Vagina (tissue), 2 donors: ENCODE data around the gene SLC9A9. TPM values are rescaled to one million over a fixed set of nuclear protein-coding genes. Genes with fewer than 3 reads are reported as not detected.

ENCODE experiments used
- DNase-seq, 2 donors: peaks; one replicate each; pipeline ENCODE4 v3.0.0-alpha.2; 2017; ENCODE audit errors: extremely low spot score in 2 of 2
- H3K27ac ChIP-seq: fragments of 200-600 bp; sonication (generic); one replicate; pipeline ENCODE4 v1.5.1; 2019
- H3K27me3 ChIP-seq: fragments of 200-600 bp; sonication (generic); one replicate; pipeline ENCODE4 v1.5.1; 2019
- H3K36me3 ChIP-seq, 2 donors: fragments of 200-600 bp; sonication (generic); one replicate each; pipeline ENCODE4 v1.5.1; 2017 to 2019
- H3K4me1 ChIP-seq: fragments of 200-600 bp; sonication (generic); one replicate; pipeline ENCODE4 v1.5.1; 2019
- H3K4me3 ChIP-seq, 2 donors: fragments of 200-600 bp; sonication (generic); 1 replicate in 1 of 2; 2 replicates in 1 of 2; pipeline ENCODE4 v1.5.1; 2016 to 2019
- H3K9me3 ChIP-seq: fragments of 200-600 bp; sonication (generic); one replicate; pipeline ENCODE4 v1.5.1; 2019
- CTCF ChIP-seq, 3 experiments: fragments of 450-650 bp in 2 of 3; fragments of 200-600 bp in 1 of 3; sonication (generic) in 1 of 3; IDR thresholded peaks; one replicate each; pipeline ENCODE4 v1.5.1; 2017 to 2019; ENCODE audit warnings: antibody characterized with exemption in 3 of 3, mild to moderate bottlenecking in 2 of 3, moderate library complexity in 2 of 3
- POLR2A ChIP-seq, 2 donors: fragments of 450-650 bp; IDR thresholded peaks; one replicate each; pipeline ENCODE4 v1.6.1; 2017; ENCODE audit warnings: antibody characterized with exemption in 2 of 2, mild to moderate bottlenecking in 2 of 2, moderate library complexity in 2 of 2
- POLR2AphosphoS5 ChIP-seq, 2 donors: sonication (generic); formaldehyde crosslinking; IDR thresholded peaks; one replicate each; pipeline ENCODE4 v1.9.0; 2017; ENCODE audit warnings: antibody characterized with exemption in 2 of 2, mild to moderate bottlenecking in 2 of 2, low read depth in 1 of 2; ENCODE audit not compliant: insufficient read depth in 1 of 2
- intact Hi-C: fragments of 100-400 bp; cut with DNase I; formaldehyde crosslinking; loops from one replicate; pipeline ENCODE4 v1.15.1; 2023
- total RNA-seq: library from RNA; depleted of rRNA; stranded (reverse); fragments of >200 nt; gene quantifications from one replicate; pipeline ENCODE4 v1.2.3, GENCODE V29; 2016

The SLC9A9 gene
- total RNA-seq, 1 donor from 2014 or later, result 30.7 TPM

- H3K4me3 ChIP-seq, result no peak overlapping the region
- no peaks in the 10 kb centered on the region for H3K27me3 ChIP-seq
- peaks cover 8% of the 10 kb centered on the region for H3K4me1 ChIP-seq
- no peak overlapping the region for H3K27ac ChIP-seq
- H3K9me3 ChIP-seq, result no peaks in the 10 kb centered on the region
- H3K36me3 ChIP-seq, result no peaks in the 10 kb centered on the region
- no peak for TF ChIP-seq POLR2A (IDR thresholded peaks at IDR 0.05)
- no peak for TF ChIP-seq CTCF (IDR thresholded peaks at IDR 0.05)
- TF ChIP-seq POLR2AphosphoS5 (IDR thresholded peaks at IDR 0.05; ENCODE audit: insufficient read depth in 1 of 2, low read depth in 1 of 2), result no peak
- DNase-seq, result no peak
- intact Hi-C loops, result no loop called here
Observed at GRCh38 chr3:143612541-143612940, 235.7 kb downstream of the SLC9A9 start.

GRCh38 chr3:143608966-143609365 lies 239.3 kb downstream of the SLC9A9 start:
- Histone ChIP-seq H3K27ac (no peak overlapping the region), H3K9me3 (no peaks in the 10 kb centered on the region), H3K4me3 (no peak overlapping the region), H3K4me1 (peaks cover 8% of the 10 kb centered on the region), H3K27me3 (no peaks in the 10 kb centered on the region), H3K36me3 (no peaks in the 10 kb centered on the region)
- peak in 1 of 2 donors; percentile 52 for TF ChIP-seq POLR2AphosphoS5 (IDR thresholded peaks at IDR 0.05; ENCODE audit: insufficient read depth in 1 of 2, low read depth in 1 of 2)
- no peak for TF ChIP-seq CTCF (IDR thresholded peaks at IDR 0.05)
- TF ChIP-seq POLR2A (IDR thresholded peaks at IDR 0.05), result no peak
- intact Hi-C loops, result no loop called here
- DNase-seq, result no peak

GRCh38 chr3:143605233-143605950 lies 242.9 kb downstream of the SLC9A9 start:
- no peak for TF ChIP-seq CTCF (IDR thresholded peaks at IDR 0.05)
- TF ChIP-seq POLR2AphosphoS5 (IDR thresholded peaks at IDR 0.05; ENCODE audit: insufficient read depth in 1 of 2, low read depth in 1 of 2), result no peak
- Histone ChIP-seq H3K27ac (no peak overlapping the region), H3K4me3 (no peak overlapping the region), H3K36me3 (no peaks in the 10 kb centered on the region), H3K4me1 (no peaks in the 10 kb centered on the region), H3K27me3 (no peaks in the 10 kb centered on the region), H3K9me3 (no peaks in the 10 kb centered on the region)
- DNase-seq, result no peak
- intact Hi-C loops, result no loop called here

- no peak overlapping the region for H3K27ac ChIP-seq
- no peak for DNase-seq
- no peak for TF ChIP-seq CTCF (IDR thresholded peaks at IDR 0.05)
- no peak for TF ChIP-seq POLR2AphosphoS5 (IDR thresholded peaks at IDR 0.05; ENCODE audit: insufficient read depth in 1 of 2, low read depth in 1 of 2)
- no peak for TF ChIP-seq POLR2A (IDR thresholded peaks at IDR 0.05)
- no peaks in the 10 kb centered on the region for H3K36me3 ChIP-seq
- intact Hi-C loops, result no loop called here
- no peaks in the 10 kb centered on the region for H3K4me1 ChIP-seq
- no peak overlapping the region for H3K4me3 ChIP-seq
- H3K27me3 ChIP-seq, result no peaks in the 10 kb centered on the region
- no peaks in the 10 kb centered on the region for H3K9me3 ChIP-seq
Observed at GRCh38 chr3:143604402-143605185, 243.7 kb downstream of the SLC9A9 start.

- no peaks in the 10 kb centered on the region for H3K4me1 ChIP-seq
- H3K9me3 ChIP-seq, result no peaks in the 10 kb centered on the region
- no peaks in the 10 kb centered on the region for H3K36me3 ChIP-seq
- no peak overlapping the region for H3K4me3 ChIP-seq
- no peak for TF ChIP-seq POLR2AphosphoS5 (IDR thresholded peaks at IDR 0.05; ENCODE audit: insufficient read depth in 1 of 2, low read depth in 1 of 2)
- TF ChIP-seq POLR2A (IDR thresholded peaks at IDR 0.05), result no peak
- TF ChIP-seq CTCF (IDR thresholded peaks at IDR 0.05), result no peak
- DNase-seq, result no peak
- intact Hi-C loops, result no loop called here
- no peaks in the 10 kb centered on the region for H3K27me3 ChIP-seq
- no peak overlapping the region for H3K27ac ChIP-seq
Observed at GRCh38 chr3:143603774-143604173, 244.5 kb downstream of the SLC9A9 start.
